IMR-90 (cell line): ENCODE results near the gene MIR17HG.

Source experiments
- CTCF ChIP-seq: conservative IDR thresholded peaks from 2 replicates; pipeline ENCODE4 v1.5.1; 2012; ENCODE audit warnings: mild to moderate bottlenecking, low read depth, low read length, improper control_type of control experiment
- FOS ChIP-seq: fragments of 150-350 bp; IDR thresholded peaks from 2 replicates; pipeline ENCODE4 v1.6.1; 2016; ENCODE audit warnings: low read depth, low read length
- MAZ ChIP-seq: IDR thresholded peaks from 2 replicates; pipeline ENCODE4 v1.6.1; 2012; ENCODE audit warnings: low read depth, mild to moderate bottlenecking, low read length, improper control_type of control experiment, moderate library complexity, borderline replicate concordance
- RAD21 ChIP-seq: IDR thresholded peaks from 2 replicates; pipeline ENCODE4 v1.6.1; 2012; ENCODE audit warnings: low read length, improper control_type of control experiment

GRCh38 chr13:91355826-91356710, 8.6 kb downstream of the MIR17HG start:
- TF ChIP-seq RAD21 (no peak), CTCF (no peak), MAZ (no peak), FOS (no peak)
